SU-DHL-6 (cell line): ENCODE measurements around the gene EFCAB9.

ENCODE experiments used
- H2AFZ ChIP-seq: fragments of 200-600 bp; sonication (generic); 2 replicates; pipeline ENCODE4 v1.6.1; 2014; ENCODE audit warnings: low read depth, mild to moderate bottlenecking, moderate library complexity, mixed read lengths, antibody characterized with exemption, low read length; ENCODE audit not compliant: severe bottlenecking
- H3F3A ChIP-seq: fragments of 200-600 bp; shearing (Covaris generic); 2 replicates; pipeline ENCODE4 v1.6.0; 2016; ENCODE audit warnings: antibody characterized with exemption, mild to moderate bottlenecking; ENCODE audit not compliant: insufficient read depth
- H3K27ac ChIP-seq: fragments of 200-600 bp; sonication (generic); 2 replicates; pipeline ENCODE4 v1.5.1; 2016; ENCODE audit warnings: low read depth, mild to moderate bottlenecking, low read length, moderate library complexity, mixed read lengths
- H3K27me3 ChIP-seq: fragments of 200-600 bp; sonication (generic), shearing (Covaris generic); 2 replicates; pipeline ENCODE4 v1.6.0; 2014; ENCODE audit warnings: mild to moderate bottlenecking, low read length
- H3K36me3 ChIP-seq: fragments of 200-600 bp; sonication (generic); 2 replicates; pipeline ENCODE4 v1.6.1; 2014; ENCODE audit warnings: mild to moderate bottlenecking, low read length, mixed read lengths
- H3K4me2 ChIP-seq: fragments of 300-600, 200-600 bp; shearing (Covaris generic), sonication (generic); 2 replicates; pipeline ENCODE4 v1.6.0; 2014; ENCODE audit warnings: low read length, low read depth, mild to moderate bottlenecking; ENCODE audit not compliant: poor library complexity, severe bottlenecking
- H3K4me3 ChIP-seq: fragments of 200-600 bp; sonication (generic); 2 replicates; pipeline ENCODE4 v1.5.1; 2014; ENCODE audit warnings: antibody characterized with exemption, low read length, mild to moderate bottlenecking, mixed read lengths; ENCODE audit not compliant: insufficient read depth, poor library complexity, severe bottlenecking
- H3K79me2 ChIP-seq: fragments of 200-600 bp; sonication (generic); 2 replicates; pipeline ENCODE4 v1.6.1; 2014; ENCODE audit warnings: mild to moderate bottlenecking, low read length, moderate library complexity; ENCODE audit not compliant: insufficient read depth
- H3K9ac ChIP-seq: fragments of 200-600 bp; sonication (generic); 2 replicates; pipeline ENCODE4 v1.7.0; 2014; ENCODE audit warnings: mild to moderate bottlenecking, low read length
- H3K9me2 ChIP-seq: fragments of 200-600 bp; sonication (generic); replicated peaks from 2 replicates; pipeline ENCODE4 v1.6.1; 2014; ENCODE audit warnings: low read length; ENCODE audit not compliant: insufficient read depth
- H3K9me3 ChIP-seq: fragments of 200-600 bp; sonication (generic); 2 replicates; pipeline ENCODE4 v1.6.1; 2014; ENCODE audit warnings: low read length, mixed read lengths; ENCODE audit not compliant: insufficient read depth
- H4K20me1 ChIP-seq: fragments of 200-600 bp; sonication (generic); 2 replicates; pipeline ENCODE4 v1.6.1; 2014; ENCODE audit warnings: low read depth, mild to moderate bottlenecking, antibody characterized with exemption, low read length, moderate library complexity, mixed read lengths
- EZH2phosphoT487 ChIP-seq: fragments of 200-600 bp; sonication (generic), shearing (Covaris generic); conservative IDR thresholded peaks from 2 replicates; pipeline ENCODE4 v1.6.1; 2018; ENCODE audit warnings: mild to moderate bottlenecking, antibody characterized with exemption, low read length, moderate library complexity, mixed read lengths
- TF ChIP-seq, protein P1 (sequence below): fragments of 200-600 bp; sonication (generic); IDR thresholded peaks from one replicate; pipeline ENCODE4 v1.5.1; 2017; ENCODE audit warnings: antibody characterized with exemption, mild to moderate bottlenecking, low read length, moderate library complexity; ENCODE audit not compliant: insufficient read depth, poor library complexity, severe bottlenecking

Gene EFCAB9

GRCh38 chr5:172186114-172186695 lies 7.8 kb upstream of the EFCAB9 start:
- peak overlapping the region; percentile 91 for H3K9ac ChIP-seq
- H3K79me2 ChIP-seq, result peaks cover 65% of the 10 kb centered on the region
- no peaks in the 10 kb centered on the region for H3K36me3 ChIP-seq

GRCh38 chr5:172187118-172188032 lies 6.6 kb upstream of the EFCAB9 start:
- H3K79me2 ChIP-seq, result peaks cover 55% of the 10 kb centered on the region
- H4K20me1 ChIP-seq, result no peaks in the 10 kb centered on the region
- H3K4me3 ChIP-seq, result peak overlapping the region; percentile 66
- H3K27ac ChIP-seq, result peak overlapping the region; percentile 78
- H2AFZ ChIP-seq, result peak overlapping the region; percentile 81
- H3F3A ChIP-seq, result no peaks in the 10 kb centered on the region
- H3K9me3 ChIP-seq, result no peaks in the 10 kb centered on the region
- no peaks in the 10 kb centered on the region for H3K9me2 ChIP-seq
- H3K4me2 ChIP-seq, result peak overlapping the region; percentile 82
- peak overlapping the region; percentile 91 for H3K9ac ChIP-seq
- no peaks in the 10 kb centered on the region for H3K36me3 ChIP-seq
- no peaks in the 10 kb centered on the region for H3K27me3 ChIP-seq
- TF ChIP-seq, protein P1, sequence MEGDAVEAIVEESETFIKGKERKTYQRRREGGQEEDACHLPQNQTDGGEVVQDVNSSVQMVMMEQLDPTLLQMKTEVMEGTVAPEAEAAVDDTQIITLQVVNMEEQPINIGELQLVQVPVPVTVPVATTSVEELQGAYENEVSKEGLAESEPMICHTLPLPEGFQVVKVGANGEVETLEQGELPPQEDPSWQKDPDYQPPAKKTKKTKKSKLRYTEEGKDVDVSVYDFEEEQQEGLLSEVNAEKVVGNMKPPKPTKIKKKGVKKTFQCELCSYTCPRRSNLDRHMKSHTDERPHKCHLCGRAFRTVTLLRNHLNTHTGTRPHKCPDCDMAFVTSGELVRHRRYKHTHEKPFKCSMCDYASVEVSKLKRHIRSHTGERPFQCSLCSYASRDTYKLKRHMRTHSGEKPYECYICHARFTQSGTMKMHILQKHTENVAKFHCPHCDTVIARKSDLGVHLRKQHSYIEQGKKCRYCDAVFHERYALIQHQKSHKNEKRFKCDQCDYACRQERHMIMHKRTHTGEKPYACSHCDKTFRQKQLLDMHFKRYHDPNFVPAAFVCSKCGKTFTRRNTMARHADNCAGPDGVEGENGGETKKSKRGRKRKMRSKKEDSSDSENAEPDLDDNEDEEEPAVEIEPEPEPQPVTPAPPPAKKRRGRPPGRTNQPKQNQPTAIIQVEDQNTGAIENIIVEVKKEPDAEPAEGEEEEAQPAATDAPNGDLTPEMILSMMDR, result no peak
- no peak for TF ChIP-seq EZH2phosphoT487

More at GRCh38 chr5:172186114-172186695, 7.8 kb upstream of the EFCAB9 start:
- H3K9me2 ChIP-seq, result no peaks in the 10 kb centered on the region
- peak overlapping the region; percentile 82 for H3K4me2 ChIP-seq
- H3K27me3 ChIP-seq, result no peaks in the 10 kb centered on the region
- H3K9me3 ChIP-seq, result no peaks in the 10 kb centered on the region
- H3K4me3 ChIP-seq, result peak overlapping the region; percentile 66
- no peaks in the 10 kb centered on the region for H4K20me1 ChIP-seq
- peak overlapping the region; percentile 78; the same call in 1 of the 2 replicates for H3K27ac ChIP-seq
- H2AFZ ChIP-seq, result no peak overlapping the region
- H3F3A ChIP-seq, result 0 out of 2 replicates have a peak, but pooled peaks cover under 1% of the 10 kb centered on the region
- TF ChIP-seq, protein P1, result no peak
- TF ChIP-seq EZH2phosphoT487, result no peak

GRCh38 chr5:172188033-172188892 lies 5.7 kb upstream of the EFCAB9 start, which contains the start of gene STK10:
TSS of gene STK10 (minus strand) at chr5:172188224. CDS start at chr5:172188042, 182 bp downstream.
- Histone ChIP-seq H2AFZ (peak within 1 kb of the TSS; percentile 87), H3K36me3 (no peaks in the 10 kb centered on the region), H3K4me3 (peak within 1 kb of the TSS; percentile 66), H3K9me2 (no peaks in the 10 kb centered on the region), H3K4me2 (peak within 1 kb of the TSS; percentile 82), H3K79me2 (peaks cover 46% of the 10 kb centered on the region), H3K27ac (peak within 1 kb of the TSS; percentile 78), H3F3A (no peaks in the 10 kb centered on the region), H3K9ac (peak within 1 kb of the TSS; percentile 91), H4K20me1 (no peaks in the 10 kb centered on the region), H3K27me3 (no peaks in the 10 kb centered on the region), H3K9me3 (no peaks in the 10 kb centered on the region)
- TF ChIP-seq, protein P1, result peak; percentile 75
- TF ChIP-seq EZH2phosphoT487, result no peak
